GM21717 (cell line): ENCODE measurements around the gene FOSL1.
A peak's percentile ranks its signal among the peaks of the same experiment; 100 is the strongest.

Experiments
- ATAC-seq: cut with Tn5 transposase; IDR thresholded peaks from one replicate; pipeline ENCODE4 v1.9.1; 2021; ENCODE audit warnings: mild to moderate bottlenecking, moderate library complexity; ENCODE audit not compliant: unreplicated experiment

Gene FOSL1

GRCh38 chr11:65900125-65900898 lies at the start of gene FOSL1:
Gene FOSL1, minus strand, starts transcription at chr11:65900388. Its CDS starts 49 bp downstream, at chr11:65900339.
- ATAC-seq = peak; percentile 65

GRCh38 chr11:65947603-65948125 lies 47.5 kb upstream of the FOSL1 start:
- no peak for ATAC-seq

- no peak for ATAC-seq
These were observed 46.9 kb upstream of the FOSL1 start for GRCh38 chr11:65947133-65947532.

GRCh38 chr11:65946655-65947054 lies 46.5 kb upstream of the FOSL1 start:
- no peak for ATAC-seq

GRCh38 chr11:65945941-65946558 lies 45.9 kb upstream of the FOSL1 start:
- no peak for ATAC-seq

GRCh38 chr11:65945430-65945911 lies 45.3 kb upstream of the FOSL1 start, which contains the start of gene TSGA10IP:
Gene TSGA10IP, plus strand, starts transcription at chr11:65945480. Its CDS starts 196 bp downstream, at chr11:65945676.
- ATAC-seq = no peak

- no peak for ATAC-seq
These were observed 44.6 kb upstream of the FOSL1 start for GRCh38 chr11:65944767-65945166.

- ATAC-seq = no peak
These were observed 44.0 kb upstream of the FOSL1 start for GRCh38 chr11:65944191-65944590.

GRCh38 chr11:65942531-65942930 lies 42.3 kb upstream of the FOSL1 start:
- ATAC-seq = no peak

GRCh38 chr11:65941720-65942310 lies 41.6 kb upstream of the FOSL1 start:
- ATAC-seq = no peak

GRCh38 chr11:65937766-65938165 lies 37.6 kb upstream of the FOSL1 start:
- ATAC-seq = no peak

- ATAC-seq = no peak
These were observed 33.8 kb upstream of the FOSL1 start for GRCh38 chr11:65934014-65934413.

GRCh38 chr11:65932558-65932919 lies 32.4 kb upstream of the FOSL1 start:
- ATAC-seq = no peak

GRCh38 chr11:65931773-65932557 lies 31.8 kb upstream of the FOSL1 start:
- no peak for ATAC-seq

GRCh38 chr11:65928667-65929066 lies 28.5 kb upstream of the FOSL1 start:
- no peak for ATAC-seq

GRCh38 chr11:65927904-65928397 lies 27.8 kb upstream of the FOSL1 start:
- peak; percentile 70 for ATAC-seq

- no peak for ATAC-seq
These were observed 25.2 kb upstream of the FOSL1 start for GRCh38 chr11:65925397-65925796.

- no peak for ATAC-seq
These were observed 22.4 kb upstream of the FOSL1 start for GRCh38 chr11:65922565-65922964.

- no peak for ATAC-seq
These were observed 21.7 kb upstream of the FOSL1 start for GRCh38 chr11:65921876-65922275.

- ATAC-seq = no peak
These were observed 20.9 kb upstream of the FOSL1 start for GRCh38 chr11:65921033-65921555.
